NCI-H526 (cell line): Measurements from ENCODE around the gene SLC25A22.

Experiments used
- DNase-seq, 2 experiments: peaks; one replicate each; lab custom pipeline; 2025; lab: John Stamatoyannopoulos, UW

The SLC25A22 gene

DNA sequence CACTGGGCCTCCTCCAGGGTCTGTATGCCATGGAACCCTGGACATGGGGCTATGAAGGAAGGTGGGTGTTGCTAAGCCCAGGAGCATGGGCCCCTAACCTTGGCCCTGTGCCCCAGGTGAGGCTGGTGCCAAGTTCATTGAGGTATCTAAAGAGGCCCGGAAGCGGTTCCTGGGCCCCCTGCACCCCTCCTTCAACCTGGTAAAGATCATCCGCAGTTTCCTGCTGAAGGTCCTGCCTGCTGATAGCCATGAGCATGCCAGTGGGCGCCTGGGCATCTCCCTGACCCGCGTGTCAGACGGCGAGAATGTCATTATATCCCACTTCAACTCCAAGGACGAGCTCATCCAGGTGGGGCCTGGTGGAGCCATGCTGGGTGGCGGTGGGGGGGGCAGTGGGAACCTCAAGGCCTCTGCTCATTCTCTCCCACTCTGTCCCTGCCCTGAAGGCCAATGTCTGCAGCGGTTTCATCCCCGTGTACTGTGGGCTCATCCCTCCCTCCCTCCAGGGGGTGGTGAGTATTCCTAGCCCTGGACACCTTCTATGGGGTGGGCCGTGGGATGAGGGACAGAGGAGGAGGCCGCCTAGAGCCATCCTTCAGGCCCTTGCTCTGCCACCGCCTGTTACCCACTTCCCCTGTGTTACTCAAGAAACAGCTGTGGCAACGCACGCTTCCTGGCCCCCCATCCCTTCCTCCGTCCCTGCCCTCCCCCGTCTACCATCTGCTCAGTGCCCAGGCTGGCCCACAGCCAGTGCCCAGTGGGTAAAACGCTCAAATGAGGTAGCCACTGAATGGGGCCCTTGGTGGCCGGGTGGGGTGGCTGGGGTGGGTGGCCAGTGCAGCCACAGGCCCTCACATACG lies 23.7 kb upstream of the SLC25A22 start:
- DNase-seq = no peak

- DNase-seq = no peak
Measured at GRCh38 chr11:820655-821511, 22.8 kb upstream of the SLC25A22 start.

DNA sequence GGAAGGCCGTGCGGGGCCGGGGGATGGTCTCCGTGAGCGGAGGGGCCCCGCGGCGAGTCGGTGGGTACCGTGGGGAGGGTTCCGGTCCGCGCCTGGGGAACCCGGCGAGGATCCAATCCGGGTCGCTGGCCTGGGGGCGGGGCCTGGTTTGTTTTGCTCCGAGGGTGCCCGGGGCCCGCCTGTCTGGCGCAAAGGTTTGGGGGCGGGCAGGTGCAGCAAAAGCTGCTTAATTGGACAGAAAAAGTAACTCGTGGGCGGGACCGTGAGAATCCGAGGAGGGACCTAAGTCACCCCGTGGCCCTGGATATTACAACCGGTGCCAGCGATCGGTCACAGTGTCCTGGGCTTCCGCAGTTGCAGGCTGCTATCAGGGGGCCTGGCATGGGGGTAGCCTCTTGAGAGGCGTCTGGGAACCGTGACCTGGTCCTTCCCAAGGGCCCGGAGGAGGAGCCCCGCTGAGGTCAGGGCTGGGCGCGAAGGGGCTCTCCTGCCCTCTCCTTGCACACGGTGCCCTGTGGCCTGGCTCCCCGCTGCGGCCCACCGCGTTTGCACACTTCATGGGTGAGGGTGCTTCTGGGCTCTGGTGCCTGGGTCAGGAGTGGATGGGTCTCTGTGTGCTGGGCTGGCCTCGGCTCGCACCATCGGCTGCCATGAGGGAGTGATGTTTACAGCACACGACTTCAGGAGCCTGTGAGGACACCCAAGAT lies 22.0 kb upstream of the SLC25A22 start:
- peak; percentile 80 to 93 for DNase-seq

GRCh38 chr11:819129-819931 lies 21.2 kb upstream of the SLC25A22 start:
- peak; percentile 74 to 98 for DNase-seq

DNA sequence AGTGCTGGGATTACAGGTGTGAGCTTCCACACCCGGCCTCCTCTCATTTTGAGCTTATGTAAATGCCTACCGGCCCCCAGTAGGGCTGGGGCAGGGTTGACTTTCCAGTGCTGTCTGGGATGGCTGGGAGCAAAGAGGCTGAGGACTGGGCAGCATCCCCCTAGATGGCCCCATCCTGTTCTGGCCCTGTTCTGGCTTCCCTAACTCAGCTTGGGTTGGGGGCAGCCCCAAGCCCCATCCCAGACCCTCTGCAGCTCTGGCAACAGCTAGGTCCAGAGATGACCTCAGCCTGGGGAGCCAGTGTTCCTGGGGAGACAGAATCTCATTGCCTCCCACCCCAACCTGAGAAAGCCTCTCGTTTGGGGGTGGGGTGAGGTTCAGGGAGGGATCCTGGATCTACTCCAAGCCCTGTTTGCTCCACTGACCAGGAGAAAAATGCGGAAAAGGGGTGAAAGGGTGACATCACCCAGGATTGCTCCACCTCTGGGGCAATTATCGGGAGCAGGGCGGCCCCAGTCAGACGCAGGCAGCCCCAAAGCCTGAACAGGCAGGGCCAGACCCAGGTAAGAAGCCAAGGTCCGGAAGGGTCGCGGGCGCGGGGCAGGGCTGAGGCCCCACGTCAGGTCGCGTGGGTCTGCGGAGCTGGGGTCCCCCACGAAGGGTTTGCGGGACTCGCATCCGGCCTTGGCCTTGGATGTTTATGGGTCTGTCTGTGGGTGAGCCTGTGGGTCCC lies 20.5 kb upstream of the SLC25A22 start, which contains the start of gene PNPLA2:
Gene PNPLA2, plus strand, starts transcription at position 519 of the 733 bp plus-strand sequence. CDS start 805 bp downstream, outside the sequence.
- no peak for DNase-seq

DNA sequence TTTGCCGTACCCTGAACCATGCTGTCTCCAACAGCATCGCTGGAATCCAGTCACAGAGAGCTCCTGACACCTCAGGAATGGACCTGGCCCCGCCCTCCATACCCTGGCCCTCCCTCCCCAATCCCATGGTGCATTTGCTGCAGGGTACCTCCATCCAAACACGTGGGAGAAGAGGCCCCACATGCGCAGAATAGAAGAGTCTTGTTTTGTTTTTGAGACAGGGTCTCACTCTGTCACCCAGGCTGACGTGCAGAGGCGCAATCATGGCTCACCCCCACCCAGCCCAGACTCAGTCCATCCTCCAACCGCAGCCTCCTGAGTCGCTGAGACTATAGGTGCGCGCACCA lies 18.3 kb upstream of the SLC25A22 start:
- DNase-seq = no peak

DNA sequence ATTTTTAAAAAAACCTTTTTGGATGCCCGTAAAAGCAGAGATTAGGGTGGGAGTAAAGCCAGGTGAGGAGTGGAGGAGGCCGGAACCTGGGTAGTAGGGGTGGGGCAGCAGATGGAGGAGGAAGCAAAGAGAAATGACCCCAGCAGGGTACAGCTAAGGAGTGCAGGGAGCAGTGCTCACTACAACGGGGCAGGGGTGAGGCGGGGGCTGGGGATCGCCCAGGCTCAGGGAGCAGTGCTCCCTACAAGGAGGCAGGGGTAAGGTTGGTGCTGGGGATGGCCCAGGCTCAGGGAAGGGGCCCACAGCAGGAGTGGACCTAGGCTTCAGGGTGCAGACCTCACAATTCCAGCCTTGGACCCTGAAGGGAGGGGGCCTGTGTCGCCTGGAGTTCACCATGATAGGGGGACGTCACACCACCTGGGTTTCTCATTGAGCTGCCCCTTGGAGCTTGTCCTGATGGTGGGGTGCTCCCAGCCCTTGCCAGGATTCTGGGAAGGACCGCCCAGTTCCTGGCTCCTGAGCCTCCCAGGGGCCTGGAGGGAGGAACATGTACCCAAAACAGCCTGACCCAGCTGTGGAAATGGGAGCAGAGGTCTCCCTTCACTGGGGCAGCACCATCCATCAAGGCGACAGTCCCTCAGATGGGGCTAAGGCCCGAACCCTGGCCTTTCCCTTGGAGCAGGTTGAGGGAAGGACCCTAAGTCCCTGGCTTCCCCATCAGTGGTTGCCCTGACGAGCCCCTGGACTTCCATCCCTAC lies 17.8 kb upstream of the SLC25A22 start:
- no peak for DNase-seq

- no peak for DNase-seq
Measured at GRCh38 chr11:813456-814096, 15.5 kb upstream of the SLC25A22 start.

- no peak for DNase-seq
Measured at GRCh38 chr11:813072-813455, 15.0 kb upstream of the SLC25A22 start.

GRCh38 chr11:812390-812789 lies 14.3 kb upstream of the SLC25A22 start:
- DNase-seq = no peak

DNA sequence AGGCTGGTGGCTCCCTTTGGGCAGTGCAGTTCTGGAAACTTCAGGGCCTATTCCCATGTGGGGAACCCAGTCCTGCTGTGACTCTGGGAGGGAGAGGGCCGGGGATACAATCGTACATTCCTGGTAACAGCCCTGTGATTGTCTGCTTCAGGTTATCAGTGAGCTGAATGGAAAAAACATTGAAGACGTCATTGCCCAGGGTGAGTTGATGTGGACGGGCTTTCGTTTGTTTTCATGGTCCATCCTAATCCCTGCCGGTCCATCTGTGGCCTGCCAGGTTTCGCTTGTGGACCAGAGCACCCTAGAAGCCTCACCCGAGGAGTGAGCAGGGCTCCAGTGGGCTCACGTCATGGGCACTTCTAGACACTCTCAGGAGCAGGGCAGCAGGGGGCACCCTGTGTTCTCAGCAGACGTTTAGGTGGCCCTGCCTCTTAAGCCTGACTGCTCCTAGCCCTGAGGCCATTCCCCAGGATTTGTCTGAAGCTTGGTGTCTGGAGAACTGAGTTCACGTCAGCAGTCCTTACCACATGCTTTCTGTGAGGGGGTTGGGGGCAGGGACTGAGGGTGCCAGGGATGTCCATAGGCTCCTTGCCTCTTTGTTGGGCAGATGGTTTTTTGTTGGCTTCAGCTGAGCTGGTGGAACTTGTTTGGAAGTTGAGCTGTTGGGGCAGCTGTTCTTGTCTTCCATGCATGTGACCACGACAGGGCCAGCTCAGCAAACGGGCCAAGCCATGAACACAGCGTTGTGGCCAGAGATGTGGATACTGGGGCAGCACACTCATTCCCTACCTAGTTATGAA lies 13.6 kb upstream of the SLC25A22 start:
- DNase-seq = no peak

GRCh38 chr11:810040-810567 lies 12.0 kb upstream of the SLC25A22 start:
- DNase-seq = no peak

GRCh38 chr11:809287-810039 lies 11.4 kb upstream of the SLC25A22 start, which contains the start of gene RPLP2:
Gene RPLP2, plus strand, starts transcription at chr11:809967. Its CDS starts 268 bp downstream, at chr11:810235.
- peak; percentile 97 to 99 for DNase-seq

GRCh38 chr11:808427-809286 lies 10.6 kb upstream of the SLC25A22 start:
- no peak for DNase-seq

GRCh38 chr11:804599-804964 lies 6.5 kb upstream of the SLC25A22 start:
- DNase-seq = peak in 1 of 2 experiments; percentile 75

- peak; percentile 71 to 93 for DNase-seq
Measured at GRCh38 chr11:803770-804598, 5.9 kb upstream of the SLC25A22 start.
